Measurements from ENCODE around the gene SORCS3.

GRCh38 chr10:104732222-104732621, 91.1 kb downstream of the SORCS3 start:
- TF ChIP-seq, protein P1, sequence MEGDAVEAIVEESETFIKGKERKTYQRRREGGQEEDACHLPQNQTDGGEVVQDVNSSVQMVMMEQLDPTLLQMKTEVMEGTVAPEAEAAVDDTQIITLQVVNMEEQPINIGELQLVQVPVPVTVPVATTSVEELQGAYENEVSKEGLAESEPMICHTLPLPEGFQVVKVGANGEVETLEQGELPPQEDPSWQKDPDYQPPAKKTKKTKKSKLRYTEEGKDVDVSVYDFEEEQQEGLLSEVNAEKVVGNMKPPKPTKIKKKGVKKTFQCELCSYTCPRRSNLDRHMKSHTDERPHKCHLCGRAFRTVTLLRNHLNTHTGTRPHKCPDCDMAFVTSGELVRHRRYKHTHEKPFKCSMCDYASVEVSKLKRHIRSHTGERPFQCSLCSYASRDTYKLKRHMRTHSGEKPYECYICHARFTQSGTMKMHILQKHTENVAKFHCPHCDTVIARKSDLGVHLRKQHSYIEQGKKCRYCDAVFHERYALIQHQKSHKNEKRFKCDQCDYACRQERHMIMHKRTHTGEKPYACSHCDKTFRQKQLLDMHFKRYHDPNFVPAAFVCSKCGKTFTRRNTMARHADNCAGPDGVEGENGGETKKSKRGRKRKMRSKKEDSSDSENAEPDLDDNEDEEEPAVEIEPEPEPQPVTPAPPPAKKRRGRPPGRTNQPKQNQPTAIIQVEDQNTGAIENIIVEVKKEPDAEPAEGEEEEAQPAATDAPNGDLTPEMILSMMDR (conservative IDR thresholded peaks at IDR 0.05; ENCODE audit: low read length) = no peak
- TF ChIP-seq EZH2phosphoT487 (IDR thresholded peaks at IDR 0.05; ENCODE audit: borderline replicate concordance) = no peak

All from Loucy (cell line).